Neuronal stem cell (in vitro differentiated cells): ENCODE results near the gene TAGLN2.

ENCODE experiments used
- DNase-seq: peaks from one replicate; pipeline ENCODE4 v3.0.0-alpha.2; 2013; ENCODE audit warnings: low spot score
- H2AFZ ChIP-seq: one replicate; pipeline ENCODE4 v1.6.1; 2013; ENCODE audit warnings: mild to moderate bottlenecking, low read length, inconsistent platforms
- H2AK5ac ChIP-seq: 2 replicates; pipeline ENCODE4 v1.6.1; 2013; ENCODE audit warnings: low read depth, mild to moderate bottlenecking, inconsistent platforms, low read length, moderate library complexity, mixed read lengths
- H2BK120ac ChIP-seq: 2 replicates; pipeline ENCODE4 v1.6.1; 2013; ENCODE audit warnings: low read depth, mild to moderate bottlenecking, inconsistent platforms, low read length, moderate library complexity, mixed read lengths
- H2BK12ac ChIP-seq: one replicate; pipeline ENCODE4 v1.6.1; 2013; ENCODE audit warnings: low read length, inconsistent platforms
- H2BK15ac ChIP-seq: 2 replicates; pipeline ENCODE4 v1.6.1; 2013; ENCODE audit warnings: mild to moderate bottlenecking, low read length, inconsistent platforms, mixed read lengths
- H2BK5ac ChIP-seq: one replicate; pipeline ENCODE4 v1.6.1; 2013; ENCODE audit warnings: inconsistent platforms, mild to moderate bottlenecking, low read length, moderate library complexity
- H3K14ac ChIP-seq: one replicate; pipeline ENCODE4 v1.6.1; 2013; ENCODE audit warnings: low read length, inconsistent platforms
- H3K18ac ChIP-seq: 2 replicates; pipeline ENCODE4 v1.6.1; 2013; ENCODE audit warnings: low read length, inconsistent platforms
- H3K23ac ChIP-seq: 2 replicates; pipeline ENCODE4 v1.6.1; 2013; ENCODE audit warnings: low read depth, mild to moderate bottlenecking, mixed read lengths, low read length, inconsistent platforms; ENCODE audit not compliant: poor library complexity
- H3K27ac ChIP-seq: replicated peaks from 3 replicates; pipeline ENCODE4 v1.5.1; 2013; ENCODE audit warnings: low read length, inconsistent platforms
- H3K27me3 ChIP-seq, 3 experiments: 2 replicates each; pipeline ENCODE4 v1.6.1; 2013; ENCODE audit warnings: low read length in 3 of 3, mild to moderate bottlenecking in 2 of 3, inconsistent platforms in 1 of 3, low read depth in 1 of 3, mixed read lengths in 1 of 3, moderate library complexity in 1 of 3; ENCODE audit not compliant: control insufficient read depth in 3 of 3, insufficient read depth in 3 of 3
- H3K36me3 ChIP-seq, 2 donors: replicated peaks in 1 of 2; 2 replicates each; pipeline ENCODE4 v1.6.1; 2013; ENCODE audit warnings: low read length in 2 of 2; ENCODE audit not compliant: control insufficient read depth in 2 of 2, insufficient read depth in 2 of 2
- H3K4ac ChIP-seq: 2 replicates; pipeline ENCODE4 v1.6.1; 2013; ENCODE audit warnings: inconsistent platforms, mild to moderate bottlenecking, low read length, moderate library complexity
- H3K4me1 ChIP-seq, 2 donors: 1 replicate in 1 of 2; 2 replicates in 1 of 2; pipeline ENCODE4 v1.6.1; 2013; ENCODE audit warnings: low read length in 2 of 2, low read depth in 1 of 2; ENCODE audit not compliant: control insufficient read depth in 2 of 2, insufficient read depth in 1 of 2
- H3K4me2 ChIP-seq: one replicate; pipeline ENCODE4 v1.6.1; 2013; ENCODE audit warnings: mild to moderate bottlenecking, low read length, inconsistent platforms; ENCODE audit not compliant: insufficient read depth, poor library complexity, severe bottlenecking
- H3K4me3 ChIP-seq, 2 donors: 2 replicates each; pipeline ENCODE4 v1.5.1; 2013; ENCODE audit warnings: low read length in 2 of 2, mild to moderate bottlenecking in 2 of 2, inconsistent platforms in 1 of 2, moderate library complexity in 1 of 2
- H3K79me1 ChIP-seq: one replicate; pipeline ENCODE4 v1.6.1; 2013; ENCODE audit warnings: low read depth, mild to moderate bottlenecking, inconsistent platforms, low read length, moderate library complexity
- H3K9ac ChIP-seq: one replicate; pipeline ENCODE4 v1.6.1; 2013; ENCODE audit warnings: mild to moderate bottlenecking, low read depth, low read length, inconsistent platforms; ENCODE audit not compliant: poor library complexity
- H3K9me3 ChIP-seq, 2 donors: replicated peaks in 1 of 2; 2 replicates each; pipeline versions ENCODE3 to v1.6.1; 2013; ENCODE audit warnings: low read length in 2 of 2, mild to moderate bottlenecking in 2 of 2, inconsistent platforms in 1 of 2, low read depth in 1 of 2, mixed read lengths in 1 of 2, moderate library complexity in 1 of 2; ENCODE audit not compliant: control insufficient read depth in 2 of 2, insufficient read depth in 1 of 2
- H4K8ac ChIP-seq: one replicate; pipeline ENCODE4 v1.6.1; 2013; ENCODE audit warnings: low read depth, mild to moderate bottlenecking, inconsistent platforms, low read length, moderate library complexity
- H4K91ac ChIP-seq: one replicate; pipeline ENCODE4 v1.6.1; 2013; ENCODE audit warnings: low read length, low read depth, mild to moderate bottlenecking, inconsistent platforms; ENCODE audit not compliant: poor library complexity
- WGBS, 2 donors: extraction: QIAGEN DNeasy Blood & Tissue Kit; methylation state at CpG; one replicate each; pipeline ENCODE4 v1.1.7; 2013; ENCODE audit warnings: missing lambda C conversion rate in 2 of 2, mixed read lengths in 1 of 2; ENCODE audit not compliant: insufficient read length in 2 of 2, insufficient replicate concordance in 1 of 2; ENCODE audit errors: extremely low coverage in 2 of 2; 5-methylcytosine and 5-hydroxymethylcytosine counted together

Gene TAGLN2

DNA sequence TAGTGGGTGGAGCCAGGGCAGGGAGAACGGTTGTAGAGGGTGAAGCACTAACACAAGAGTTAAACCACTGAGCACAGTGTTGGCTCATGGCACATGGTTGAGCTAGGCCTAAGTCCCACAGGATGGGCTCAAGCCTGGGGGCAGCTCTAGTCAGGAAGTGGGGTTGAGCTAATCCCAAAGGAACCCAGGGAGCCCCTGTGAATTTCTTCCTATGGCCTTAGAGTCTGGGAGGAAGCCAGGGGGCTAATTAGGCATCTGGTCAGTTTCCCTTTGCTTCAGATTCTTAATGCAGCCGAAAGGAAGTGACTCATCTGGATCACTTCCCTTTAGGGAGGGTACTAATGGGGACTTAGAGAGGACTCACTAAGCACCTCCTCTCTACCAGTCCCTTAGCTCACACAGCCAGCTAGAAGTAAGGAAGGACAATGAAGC, 35.5 kb downstream of the TAGLN2 start:
- Histone ChIP-seq H2AFZ (no peak overlapping the region), H2BK5ac (no peak overlapping the region), H3K4me1 (peaks cover 0 to 5% of the 10 kb centered on the region in 2 donors), H2AK5ac (no peak overlapping the region), H2BK120ac (no peak overlapping the region), H3K23ac (no peak overlapping the region), H3K18ac (no peak overlapping the region), H3K9ac (no peak overlapping the region), H2BK12ac (no peak overlapping the region), H3K36me3 (no peaks in the 10 kb centered on the region), H3K4me2 (no peak overlapping the region), H3K4me3 (no peak overlapping the region), H3K79me1 (no peaks in the 10 kb centered on the region), H3K9me3 (no peaks in the 10 kb centered on the region), H2BK15ac (no peak overlapping the region), H3K27ac (peak overlapping the region; percentile 11), H4K8ac (no peak overlapping the region), H3K4ac (peak overlapping the region; percentile 61), H3K14ac (no peak overlapping the region), H3K27me3 (peaks cover 0 to 25% (median 0%) of the 10 kb centered on the region in 3 experiments), H4K91ac (no peak overlapping the region)
- no CpG with 5 or more reads among the region's 2 CpGs for WGBS, 2 donors
- DNase-seq: peak; percentile 14

DNA sequence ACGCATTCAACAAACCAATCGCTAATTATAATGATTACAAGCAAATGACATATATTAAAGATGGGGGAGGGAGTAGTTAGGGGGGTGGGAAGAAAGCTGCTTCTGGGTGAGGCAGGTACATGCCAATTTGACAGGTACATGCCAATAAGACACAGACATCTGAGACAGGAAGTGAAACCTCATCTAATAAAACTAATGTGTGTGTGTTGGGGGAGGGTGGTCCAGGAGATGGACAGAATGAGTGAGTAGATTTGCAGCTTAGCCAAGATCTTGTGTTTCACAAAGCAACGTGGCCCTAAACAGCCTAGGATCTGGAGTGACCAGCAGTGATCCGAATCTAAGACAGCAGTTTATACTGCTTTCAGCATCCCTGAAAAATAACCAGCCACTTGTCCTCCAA, 36.1 kb downstream of the TAGLN2 start:
- Histone ChIP-seq H3K36me3 (no peaks in the 10 kb centered on the region), H3K27ac (no peak overlapping the region), H3K14ac (no peak overlapping the region), H4K91ac (no peak overlapping the region), H3K27me3 (peaks cover 0 to 21% (median 0%) of the 10 kb centered on the region in 3 experiments), H2BK120ac (no peak overlapping the region), H3K79me1 (no peaks in the 10 kb centered on the region), H3K4me3 (no peak overlapping the region), H3K4me1 (peaks cover 0 to 5% of the 10 kb centered on the region in 2 donors), H3K18ac (no peak overlapping the region), H3K9me3 (no peaks in the 10 kb centered on the region), H3K9ac (no peak overlapping the region), H3K4me2 (no peak overlapping the region), H2AFZ (no peak overlapping the region), H2BK12ac (no peak overlapping the region), H2BK15ac (no peak overlapping the region), H2BK5ac (no peak overlapping the region), H4K8ac (no peak overlapping the region), H3K4ac (no peak overlapping the region), H2AK5ac (no peak overlapping the region), H3K23ac (no peak overlapping the region)
- no peak for DNase-seq
- no CpG with 5 or more reads among the region's 4 CpGs for WGBS, 2 donors

DNA sequence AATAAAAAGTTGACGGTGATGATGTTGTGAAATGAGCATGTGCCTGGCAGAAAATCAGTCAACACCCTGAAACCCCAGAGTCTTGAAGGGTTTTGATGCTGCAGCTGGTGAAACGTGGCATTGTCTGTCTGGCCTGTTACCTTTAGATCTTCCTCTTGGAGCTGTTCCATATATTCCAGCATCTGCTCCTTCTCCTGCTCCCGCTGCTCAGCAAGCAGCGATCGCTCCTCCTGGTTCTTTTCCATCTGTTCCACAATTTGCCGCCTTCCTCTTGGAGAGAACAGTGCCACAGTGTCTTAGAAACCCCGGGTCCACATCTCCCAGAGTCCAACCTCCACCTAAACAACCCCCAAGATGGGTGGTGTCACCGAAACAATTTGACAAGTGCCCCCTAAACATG, 41.0 kb downstream of the TAGLN2 start:
- Histone ChIP-seq H3K27me3 (peaks cover 0 to 26% (median 0%) of the 10 kb centered on the region in 3 experiments), H3K27ac (no peak overlapping the region), H2BK120ac (no peak overlapping the region), H3K9me3 (no peaks in the 10 kb centered on the region), H2AK5ac (no peak overlapping the region), H2BK15ac (no peak overlapping the region), H3K36me3 (no peaks in the 10 kb centered on the region), H2BK5ac (no peak overlapping the region), H3K18ac (no peak overlapping the region), H3K4ac (no peak overlapping the region), H2AFZ (no peak overlapping the region), H3K4me3 (no peak overlapping the region), H2BK12ac (no peak overlapping the region), H3K79me1 (no peaks in the 10 kb centered on the region), H3K23ac (no peak overlapping the region), H3K9ac (no peak overlapping the region), H4K91ac (no peak overlapping the region), H4K8ac (no peak overlapping the region), H3K14ac (no peak overlapping the region), H3K4me2 (no peak overlapping the region), H3K4me1 (no peaks in the 10 kb centered on the region)
- no peak for DNase-seq
- WGBS, 2 donors: no CpG with 5 or more reads among the region's 8 CpGs

DNA sequence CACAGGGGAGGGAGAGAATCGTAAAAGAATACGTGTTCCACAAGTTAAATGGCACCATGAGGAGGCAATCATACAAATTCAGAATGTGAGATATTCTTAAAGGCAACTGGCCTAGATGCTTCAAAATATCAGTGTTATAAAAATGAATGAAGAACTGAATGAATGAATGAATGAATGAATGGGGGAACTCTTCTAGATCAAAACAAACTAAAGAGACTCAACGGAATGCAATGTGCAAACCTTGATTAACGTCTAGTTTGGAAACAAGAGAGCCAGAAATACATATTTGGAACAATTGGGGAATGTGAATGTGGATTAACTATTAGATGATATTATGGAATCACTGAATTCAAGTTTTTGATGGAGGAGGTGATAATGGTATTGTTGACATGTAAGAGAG, 42.2 kb downstream of the TAGLN2 start:
- H2AFZ ChIP-seq: no peak overlapping the region
- no peak overlapping the region for H3K27ac ChIP-seq
- H3K9me3 ChIP-seq: no peaks in the 10 kb centered on the region
- H3K18ac ChIP-seq: no peak overlapping the region
- H3K4me2 ChIP-seq: no peak overlapping the region
- WGBS, 2 donors: no CpG with 5 or more reads among the region's 4 CpGs
- H4K8ac ChIP-seq: no peak overlapping the region
- H3K4ac ChIP-seq: no peak overlapping the region
- H3K27me3 ChIP-seq: peaks cover 0 to 32% (median 0%) of the 10 kb centered on the region in 3 experiments
- H3K4me3 ChIP-seq: no peak overlapping the region
- H3K79me1 ChIP-seq: no peaks in the 10 kb centered on the region
- H3K14ac ChIP-seq: no peak overlapping the region
- H2BK120ac ChIP-seq: no peak overlapping the region
- H3K23ac ChIP-seq: no peak overlapping the region
- no peak overlapping the region for H2BK15ac ChIP-seq
- H2AK5ac ChIP-seq: no peak overlapping the region
- H2BK12ac ChIP-seq: no peak overlapping the region
- no peak overlapping the region for H4K91ac ChIP-seq
- no peak for DNase-seq
- H3K36me3 ChIP-seq: no peaks in the 10 kb centered on the region
- H2BK5ac ChIP-seq: no peak overlapping the region
- H3K4me1 ChIP-seq: no peaks in the 10 kb centered on the region
- H3K9ac ChIP-seq: no peak overlapping the region
